ENCODE results near the gene NEU1. TPM values are rescaled to one million over a fixed set of nuclear protein-coding genes. Genes with fewer than 3 reads are reported as not detected.
"Not testable (repeated sequence)": the region's sequence is repeated elsewhere in the genome, so short reads cannot be mapped to it uniquely, and the experiment has no call there.

Gene NEU1
- total RNA-seq, 1 donor from 2014 or later = 50.0 TPM

- not testable (repeated sequence) for DNase-seq (ENCODE audit: low read depth in 2 of 2)
These were observed 44.6 kb downstream of the NEU1 start for GRCh38 chr6:31817929-31818511.

GRCh38 chr6:31817133-31817928 is 45.3 kb downstream of the NEU1 start:
- peak in 1 of 2 donors; percentile 21 for DNase-seq (ENCODE audit: low read depth in 2 of 2)

- peak; percentile 96 to 97 for DNase-seq (ENCODE audit: low read depth in 2 of 2)
These were observed 47.4 kb downstream of the NEU1 start, which contains the start of the genes HSPA1A and HSPA1L for GRCh38 chr6:31815025-31815838. TSS of gene HSPA1A (plus strand) at chr6:31815543. CDS start at chr6:31815757, 214 bp downstream. TSS of gene HSPA1L (minus strand) at chr6:31815283. CDS start at chr6:31811972, 3,311 bp downstream.

- peak; percentile 89 to 97 for DNase-seq (ENCODE audit: low read depth in 2 of 2)
These were observed 48.0 kb downstream of the NEU1 start for GRCh38 chr6:31814677-31815024.

- no peak for DNase-seq (ENCODE audit: low read depth in 2 of 2)
These were observed 49.2 kb downstream of the NEU1 start for GRCh38 chr6:31813465-31813849.

GRCh38 chr6:31811645-31812044 is 51.0 kb downstream of the NEU1 start:
- DNase-seq (ENCODE audit: low read depth in 2 of 2) = no peak

- not testable (repeated sequence) for DNase-seq (ENCODE audit: low read depth in 2 of 2)
These were observed 54.0 kb downstream of the NEU1 start for GRCh38 chr6:31808599-31808998.

Other genes with a start within 250 kb of the NEU1 start
- gene AIF1, start 247.6 kb downstream of the NEU1 start, total RNA-seq = not detected in 2 replicates
- 19.4 and 27.2 TPM in 2 replicates for gene PRRC2A, start 242.1 kb downstream of the NEU1 start, total RNA-seq
- gene BAG6, start 210.2 kb downstream of the NEU1 start, total RNA-seq = 88.3 and 111 TPM in 2 replicates
- 0.22 and 0.40 TPM in 2 replicates for gene APOM, start 206.9 kb downstream of the NEU1 start, total RNA-seq
- 15.5 and 24.0 TPM in 2 replicates for gene C6orf47, start 202.0 kb downstream of the NEU1 start, total RNA-seq
- gene GPANK1, start 197.8 kb downstream of the NEU1 start, total RNA-seq = 8.5 and 12.1 TPM in 2 replicates
- gene CSNK2B, start 196.7 kb downstream of the NEU1 start, total RNA-seq = 64.1 and 67.6 TPM in 2 replicates
- 0.44 and 1.2 TPM in 2 replicates for gene LY6G5B, start 192.8 kb downstream of the NEU1 start, total RNA-seq
- 1.4 and 1.7 TPM in 2 replicates for gene LY6G5C, start 181.8 kb downstream of the NEU1 start, total RNA-seq
- 41.2 and 69.8 TPM in 2 replicates for gene ABHD16A, start 159.5 kb downstream of the NEU1 start, total RNA-seq
- gene LY6G6F, start 156.0 kb downstream of the NEU1 start, total RNA-seq = not detected in 2 replicates
- gene LY6G6D, start 147.5 kb downstream of the NEU1 start, total RNA-seq = not detected in 2 replicates
- not detected in 2 replicates for gene LY6G6C, start 141.1 kb downstream of the NEU1 start, total RNA-seq
- gene MPIG6B, start 139.4 kb downstream of the NEU1 start, total RNA-seq = not detected in 2 replicates
- 109 and 159 TPM in 2 replicates for gene DDAH2, start 133.5 kb downstream of the NEU1 start, total RNA-seq
- gene CLIC1, start 126.3 kb downstream of the NEU1 start, total RNA-seq = 469 and 552 TPM in 2 replicates
- gene MSH5, start 122.8 kb downstream of the NEU1 start, total RNA-seq = 1.4 and 2.6 TPM in 2 replicates
- 1.6 and 2.0 TPM in 2 replicates for gene SAPCD1, start 100.2 kb downstream of the NEU1 start, total RNA-seq
- gene VWA7, start 85.5 kb downstream of the NEU1 start, total RNA-seq = under 0.01 and 0.40 TPM in 2 replicates
- 36.3 and 39.0 TPM in 2 replicates for gene VARS1, start 67.1 kb downstream of the NEU1 start, total RNA-seq
- gene LSM2, start 55.9 kb downstream of the NEU1 start, total RNA-seq = 29.2 and 29.8 TPM in 2 replicates
- 0.87 and 1.8 TPM in 2 replicates for gene HSPA1L, start 47.5 kb downstream of the NEU1 start, total RNA-seq
- 40.8 and 93.3 TPM in 2 replicates for gene HSPA1A, start 47.3 kb downstream of the NEU1 start, total RNA-seq
- 23.8 and 30.2 TPM in 2 replicates for gene HSPA1B, start 35.1 kb downstream of the NEU1 start, total RNA-seq
- not detected in 2 replicates for gene SLC44A4, start 16.2 kb upstream of the NEU1 start, total RNA-seq
- 25.7 and 28.0 TPM in 2 replicates for gene EHMT2, start 34.9 kb upstream of the NEU1 start, total RNA-seq
- gene ZBTB12, start 39.3 kb upstream of the NEU1 start, total RNA-seq = 2.2 and 3.6 TPM in 2 replicates
- under 0.01 TPM in 1 of 2 replicates, not detected in the other for gene C2, start 64.9 kb upstream of the NEU1 start, total RNA-seq
- 0.44 and 0.60 TPM in 2 replicates for gene CFB, start 83.3 kb upstream of the NEU1 start, total RNA-seq
- gene NELFE, start 96.2 kb upstream of the NEU1 start, total RNA-seq = 54.3 and 55.8 TPM in 2 replicates
- gene SKIC2, start 96.4 kb upstream of the NEU1 start, total RNA-seq = 22.7 and 30.2 TPM in 2 replicates
- gene DXO, start 109.3 kb upstream of the NEU1 start, total RNA-seq = 5.9 and 10.1 TPM in 2 replicates
- 0.44 and 1.8 TPM in 2 replicates for gene C4A, start 119.2 kb upstream of the NEU1 start, total RNA-seq
- 0.44 and 1.4 TPM in 2 replicates for gene C4B, start 152.0 kb upstream of the NEU1 start, total RNA-seq
- gene CYP21A2, start 175.6 kb upstream of the NEU1 start, total RNA-seq = not detected in 2 replicates
- 0.44 and 4.2 TPM in 2 replicates for gene TNXB, start 246.5 kb upstream of the NEU1 start, total RNA-seq

Data from lung microvascular endothelial cell (primary cell).